Neuronal stem cell (in vitro differentiated cells): ENCODE results near the gene TSHZ3.
A peak's percentile ranks its signal among the peaks of the same experiment; 100 is the strongest.

Experiments used
- DNase-seq: peaks from one replicate; pipeline ENCODE4 v3.0.0-alpha.2; 2013; ENCODE audit warnings: low spot score
- H2AFZ ChIP-seq: one replicate; pipeline ENCODE4 v1.6.1; 2013; ENCODE audit warnings: mild to moderate bottlenecking, low read length, inconsistent platforms
- H2AK5ac ChIP-seq: 2 replicates; pipeline ENCODE4 v1.6.1; 2013; ENCODE audit warnings: low read depth, mild to moderate bottlenecking, inconsistent platforms, low read length, moderate library complexity, mixed read lengths
- H2BK120ac ChIP-seq: 2 replicates; pipeline ENCODE4 v1.6.1; 2013; ENCODE audit warnings: low read depth, mild to moderate bottlenecking, inconsistent platforms, low read length, moderate library complexity, mixed read lengths
- H2BK12ac ChIP-seq: one replicate; pipeline ENCODE4 v1.6.1; 2013; ENCODE audit warnings: low read length, inconsistent platforms
- H2BK15ac ChIP-seq: 2 replicates; pipeline ENCODE4 v1.6.1; 2013; ENCODE audit warnings: mild to moderate bottlenecking, low read length, inconsistent platforms, mixed read lengths
- H2BK5ac ChIP-seq: one replicate; pipeline ENCODE4 v1.6.1; 2013; ENCODE audit warnings: inconsistent platforms, mild to moderate bottlenecking, low read length, moderate library complexity
- H3K14ac ChIP-seq: one replicate; pipeline ENCODE4 v1.6.1; 2013; ENCODE audit warnings: low read length, inconsistent platforms
- H3K18ac ChIP-seq: 2 replicates; pipeline ENCODE4 v1.6.1; 2013; ENCODE audit warnings: low read length, inconsistent platforms
- H3K23ac ChIP-seq: 2 replicates; pipeline ENCODE4 v1.6.1; 2013; ENCODE audit warnings: low read depth, mild to moderate bottlenecking, mixed read lengths, low read length, inconsistent platforms; ENCODE audit not compliant: poor library complexity
- H3K27ac ChIP-seq: replicated peaks from 3 replicates; pipeline ENCODE4 v1.5.1; 2013; ENCODE audit warnings: low read length, inconsistent platforms
- H3K27me3 ChIP-seq, 3 experiments: 2 replicates each; pipeline ENCODE4 v1.6.1; 2013; ENCODE audit warnings: low read length in 3 of 3, mild to moderate bottlenecking in 2 of 3, inconsistent platforms in 1 of 3, low read depth in 1 of 3, mixed read lengths in 1 of 3, moderate library complexity in 1 of 3; ENCODE audit not compliant: control insufficient read depth in 3 of 3, insufficient read depth in 3 of 3
- H3K36me3 ChIP-seq, 2 donors: replicated peaks in 1 of 2; 2 replicates each; pipeline ENCODE4 v1.6.1; 2013; ENCODE audit warnings: low read length in 2 of 2; ENCODE audit not compliant: control insufficient read depth in 2 of 2, insufficient read depth in 2 of 2
- H3K4ac ChIP-seq: 2 replicates; pipeline ENCODE4 v1.6.1; 2013; ENCODE audit warnings: inconsistent platforms, mild to moderate bottlenecking, low read length, moderate library complexity
- H3K4me1 ChIP-seq, 2 donors: 1 replicate in 1 of 2; 2 replicates in 1 of 2; pipeline ENCODE4 v1.6.1; 2013; ENCODE audit warnings: low read length in 2 of 2, low read depth in 1 of 2; ENCODE audit not compliant: control insufficient read depth in 2 of 2, insufficient read depth in 1 of 2
- H3K4me2 ChIP-seq: one replicate; pipeline ENCODE4 v1.6.1; 2013; ENCODE audit warnings: mild to moderate bottlenecking, low read length, inconsistent platforms; ENCODE audit not compliant: insufficient read depth, poor library complexity, severe bottlenecking
- H3K4me3 ChIP-seq, 2 donors: 2 replicates each; pipeline ENCODE4 v1.5.1; 2013; ENCODE audit warnings: low read length in 2 of 2, mild to moderate bottlenecking in 2 of 2, inconsistent platforms in 1 of 2, moderate library complexity in 1 of 2
- H3K79me1 ChIP-seq: one replicate; pipeline ENCODE4 v1.6.1; 2013; ENCODE audit warnings: low read depth, mild to moderate bottlenecking, inconsistent platforms, low read length, moderate library complexity
- H3K9ac ChIP-seq: one replicate; pipeline ENCODE4 v1.6.1; 2013; ENCODE audit warnings: mild to moderate bottlenecking, low read depth, low read length, inconsistent platforms; ENCODE audit not compliant: poor library complexity
- H3K9me3 ChIP-seq, 2 donors: replicated peaks in 1 of 2; 2 replicates each; pipeline versions ENCODE3 to v1.6.1; 2013; ENCODE audit warnings: low read length in 2 of 2, mild to moderate bottlenecking in 2 of 2, inconsistent platforms in 1 of 2, low read depth in 1 of 2, mixed read lengths in 1 of 2, moderate library complexity in 1 of 2; ENCODE audit not compliant: control insufficient read depth in 2 of 2, insufficient read depth in 1 of 2
- H4K8ac ChIP-seq: one replicate; pipeline ENCODE4 v1.6.1; 2013; ENCODE audit warnings: low read depth, mild to moderate bottlenecking, inconsistent platforms, low read length, moderate library complexity
- H4K91ac ChIP-seq: one replicate; pipeline ENCODE4 v1.6.1; 2013; ENCODE audit warnings: low read length, low read depth, mild to moderate bottlenecking, inconsistent platforms; ENCODE audit not compliant: poor library complexity
- WGBS, 2 donors: extraction: QIAGEN DNeasy Blood & Tissue Kit; methylation state at CpG; one replicate each; pipeline ENCODE4 v1.1.7; 2013; ENCODE audit warnings: missing lambda C conversion rate in 2 of 2, mixed read lengths in 1 of 2; ENCODE audit not compliant: insufficient read length in 2 of 2, insufficient replicate concordance in 1 of 2; ENCODE audit errors: extremely low coverage in 2 of 2; 5-methylcytosine and 5-hydroxymethylcytosine counted together

Gene TSHZ3

DNA sequence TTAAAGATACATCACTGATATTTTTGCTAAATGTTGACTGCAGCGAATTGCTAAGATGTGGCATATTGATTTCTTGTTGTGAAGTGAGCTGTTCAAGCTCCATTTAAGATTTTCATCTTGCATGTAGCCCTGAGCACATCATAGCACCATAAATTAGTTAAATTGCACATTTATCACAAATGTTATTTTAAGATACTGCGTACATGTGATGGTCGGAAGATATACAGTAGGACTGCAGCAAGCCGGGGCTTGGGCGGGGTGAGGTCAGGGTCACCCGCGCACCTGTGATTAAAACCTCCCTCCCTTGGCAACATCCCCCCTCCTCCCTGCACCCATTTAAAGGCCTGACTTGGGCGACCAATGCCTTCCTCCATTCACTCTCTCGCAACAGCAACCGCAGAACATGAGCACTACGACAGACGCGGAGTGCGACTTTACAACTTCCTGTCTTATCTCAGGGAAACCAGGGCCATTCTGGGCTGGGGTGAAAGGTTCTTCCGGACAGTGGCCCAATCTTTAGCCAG is 76.6 kb downstream of the TSHZ3 start:
- no peak overlapping the region for H2BK15ac ChIP-seq
- H3K27me3 ChIP-seq = no peaks in the 10 kb centered on the region
- DNase-seq = no peak
- no peak overlapping the region for H2BK5ac ChIP-seq
- no peaks in the 10 kb centered on the region for H3K36me3 ChIP-seq
- no peak overlapping the region for H4K8ac ChIP-seq
- no peak overlapping the region for H3K14ac ChIP-seq
- H3K4me3 ChIP-seq = no peak overlapping the region
- H3K4me1 ChIP-seq = peaks cover 2 to 5% of the 10 kb centered on the region in 2 donors
- peak overlapping the region; percentile 15 for H2AK5ac ChIP-seq
- H3K79me1 ChIP-seq = no peaks in the 10 kb centered on the region
- H4K91ac ChIP-seq = no peak overlapping the region
- H3K23ac ChIP-seq = no peak overlapping the region
- no peaks in the 10 kb centered on the region for H3K9me3 ChIP-seq
- H3K4me2 ChIP-seq = no peak overlapping the region
- H2AFZ ChIP-seq = no peak overlapping the region
- H3K4ac ChIP-seq = no peak overlapping the region
- no peak overlapping the region for H3K27ac ChIP-seq
- no CpG with 5 or more reads among the region's 15 CpGs for WGBS, 2 donors
- H2BK120ac ChIP-seq = no peak overlapping the region
- no peak overlapping the region for H3K9ac ChIP-seq
- peak overlapping the region; percentile 35 for H3K18ac ChIP-seq
- H2BK12ac ChIP-seq = no peak overlapping the region

DNA sequence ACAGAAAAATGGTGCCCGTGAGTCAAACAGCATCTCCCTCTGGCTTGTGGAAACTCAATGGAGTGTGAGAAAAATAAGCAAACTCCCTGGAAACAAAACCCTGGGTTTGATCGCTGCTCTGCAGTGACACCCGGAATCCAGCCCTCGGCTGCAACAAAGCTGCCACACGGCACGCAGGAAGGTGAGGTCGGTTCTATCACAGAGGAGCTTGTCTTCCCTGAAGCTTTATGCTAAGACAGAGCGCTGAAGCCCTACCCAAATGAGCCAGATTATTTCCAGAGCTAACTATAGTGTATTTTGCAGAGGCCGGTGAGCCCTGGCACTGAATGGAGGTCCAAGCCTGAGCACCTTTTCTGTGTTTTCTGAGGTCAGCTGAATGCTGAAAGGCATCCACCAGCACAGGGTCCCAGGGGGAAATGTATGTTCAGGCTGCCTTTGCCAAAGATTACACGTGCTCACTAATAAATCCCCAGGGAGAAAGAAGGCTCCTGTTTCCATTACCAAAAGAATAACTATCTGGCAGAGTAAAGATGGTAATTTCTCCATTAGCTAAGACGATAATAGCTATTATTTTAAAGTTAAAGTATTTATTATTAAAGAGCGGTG is 77.8 kb downstream of the TSHZ3 start:
- no peak overlapping the region for H2BK120ac ChIP-seq
- no peak overlapping the region for H4K91ac ChIP-seq
- no peak overlapping the region for H3K9ac ChIP-seq
- no peak overlapping the region for H2BK15ac ChIP-seq
- H3K4me3 ChIP-seq = no peak overlapping the region
- H3K4me1 ChIP-seq = peaks cover 2 to 5% of the 10 kb centered on the region in 2 donors
- no peak overlapping the region for H4K8ac ChIP-seq
- H2AK5ac ChIP-seq = no peak overlapping the region
- H3K79me1 ChIP-seq = no peaks in the 10 kb centered on the region
- H3K18ac ChIP-seq = no peak overlapping the region
- no peaks in the 10 kb centered on the region for H3K9me3 ChIP-seq
- H3K4me2 ChIP-seq = no peak overlapping the region
- no peak for DNase-seq
- no peak overlapping the region for H2BK12ac ChIP-seq
- no peaks in the 10 kb centered on the region for H3K27me3 ChIP-seq
- no peak overlapping the region for H3K23ac ChIP-seq
- H2AFZ ChIP-seq = no peak overlapping the region
- no peak overlapping the region for H3K14ac ChIP-seq
- no peak overlapping the region for H2BK5ac ChIP-seq
- H3K4ac ChIP-seq = no peak overlapping the region
- no peak overlapping the region for H3K27ac ChIP-seq
- H3K36me3 ChIP-seq = no peaks in the 10 kb centered on the region
- WGBS, 2 donors = no CpG with 5 or more reads among the region's 12 CpGs

DNA sequence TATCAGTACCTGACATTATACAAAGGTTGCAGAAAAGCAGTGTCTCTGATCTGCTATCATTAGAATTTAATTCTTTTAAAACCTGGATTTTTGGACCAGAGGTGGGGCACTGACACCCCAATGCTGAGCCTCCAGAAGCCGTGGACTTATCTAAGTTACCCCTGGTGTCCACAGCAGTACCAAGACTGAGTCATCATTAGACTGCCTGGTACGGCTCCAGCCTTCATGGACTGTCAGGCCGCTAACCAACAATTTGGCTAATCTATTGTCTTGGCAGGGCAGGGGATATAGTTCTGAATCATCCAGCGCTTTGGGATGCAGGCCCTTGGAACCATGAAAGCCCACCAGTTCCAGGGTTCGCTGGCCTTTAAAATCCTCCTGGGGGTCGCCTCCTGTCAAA is 78.3 kb downstream of the TSHZ3 start:
- no peak overlapping the region for H4K91ac ChIP-seq
- WGBS, 2 donors = no CpG with 5 or more reads among the region's 6 CpGs
- no peak overlapping the region for H3K14ac ChIP-seq
- no peak overlapping the region for H2AK5ac ChIP-seq
- H4K8ac ChIP-seq = no peak overlapping the region
- no peak overlapping the region for H3K4me3 ChIP-seq
- H3K27ac ChIP-seq = no peak overlapping the region
- H3K23ac ChIP-seq = no peak overlapping the region
- H3K4ac ChIP-seq = no peak overlapping the region
- no peaks in the 10 kb centered on the region for H3K79me1 ChIP-seq
- no peak overlapping the region for H2BK15ac ChIP-seq
- H3K27me3 ChIP-seq = no peaks in the 10 kb centered on the region
- no peak overlapping the region for H3K4me2 ChIP-seq
- no peak overlapping the region for H2BK5ac ChIP-seq
- H2BK12ac ChIP-seq = no peak overlapping the region
- no peak overlapping the region for H3K18ac ChIP-seq
- H3K36me3 ChIP-seq = no peaks in the 10 kb centered on the region
- H3K9me3 ChIP-seq = no peaks in the 10 kb centered on the region
- DNase-seq = no peak
- H3K4me1 ChIP-seq = peaks cover 2 to 5% of the 10 kb centered on the region in 2 donors
- H2BK120ac ChIP-seq = no peak overlapping the region
- no peak overlapping the region for H3K9ac ChIP-seq
- H2AFZ ChIP-seq = no peak overlapping the region

DNA sequence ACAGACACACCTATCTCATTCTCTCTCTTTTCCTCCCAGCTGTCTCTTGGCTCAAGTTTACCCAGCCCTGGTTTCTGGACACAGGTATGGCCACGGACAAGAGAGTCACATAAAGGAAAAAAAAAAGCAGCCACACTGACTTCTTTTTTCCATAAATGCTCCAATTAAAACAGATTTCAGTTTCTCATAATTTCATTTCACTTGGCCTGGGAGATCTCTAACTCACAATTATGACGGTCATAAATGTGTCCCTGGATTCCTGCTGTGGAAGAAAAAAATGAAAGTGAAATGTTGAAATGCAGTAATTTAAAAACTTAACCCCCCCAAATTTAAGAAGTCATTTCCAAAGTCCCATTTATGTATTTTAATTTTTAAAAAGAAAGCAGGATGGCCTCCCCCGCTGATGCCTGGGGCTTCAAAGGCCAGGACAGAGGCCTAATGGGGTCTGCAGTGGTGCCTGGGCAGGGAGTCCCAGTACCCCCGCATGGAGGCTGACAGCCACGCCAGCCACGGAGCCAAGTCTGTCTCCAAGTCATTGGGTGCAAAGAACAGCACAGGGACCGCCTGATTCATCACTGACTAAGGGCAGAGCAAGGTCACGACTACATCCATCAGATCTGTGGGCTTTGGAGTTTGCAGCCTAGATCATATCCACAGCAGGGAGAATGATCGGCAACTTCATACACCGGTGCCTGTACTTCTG is 79.7 kb downstream of the TSHZ3 start:
- no peaks in the 10 kb centered on the region for H3K79me1 ChIP-seq
- H2BK15ac ChIP-seq = no peak overlapping the region
- no peak for DNase-seq

More for the DNA sequence above, 79.7 kb downstream of the TSHZ3 start:
- H3K18ac ChIP-seq = no peak overlapping the region
- H3K4ac ChIP-seq = no peak overlapping the region
- H3K36me3 ChIP-seq = no peaks in the 10 kb centered on the region
- no peak overlapping the region for H3K23ac ChIP-seq
- no peaks in the 10 kb centered on the region for H3K27me3 ChIP-seq
- no peak overlapping the region for H3K4me3 ChIP-seq
- H3K9ac ChIP-seq = no peak overlapping the region
- no peak overlapping the region for H3K14ac ChIP-seq
- no peak overlapping the region for H2BK120ac ChIP-seq
- H3K4me2 ChIP-seq = no peak overlapping the region
- H3K4me1 ChIP-seq = peaks cover 0 to 4% of the 10 kb centered on the region in 2 donors
- no peak overlapping the region for H2AFZ ChIP-seq
- no peak overlapping the region for H2BK12ac ChIP-seq
- no CpG with 5 or more reads among the region's 10 CpGs for WGBS, 2 donors
- no peak overlapping the region for H4K91ac ChIP-seq
- H4K8ac ChIP-seq = no peak overlapping the region
- H2BK5ac ChIP-seq = no peak overlapping the region
- no peak overlapping the region for H2AK5ac ChIP-seq
- H3K27ac ChIP-seq = no peak overlapping the region
- H3K9me3 ChIP-seq = peaks cover 0 to 3% of the 10 kb centered on the region in 2 donors
